Right lobe of liver (tissue), 6 donors: ENCODE data around the gene PPP1R8. TPM values are rescaled to one million over a fixed set of nuclear protein-coding genes. Genes with fewer than 3 reads are reported as not detected.
"Not testable (repeated sequence)": the region's sequence is repeated elsewhere in the genome, so short reads cannot be mapped to it uniquely, and the experiment has no call there.

Experiments
- ATAC-seq, 4 donors: fragments of 200-7000 bp; cut with Tn5 transposase; one replicate each; pipeline ENCODE4 v1.9.1; 2020; ENCODE audit warnings: mild to moderate bottlenecking in 4 of 4, moderate library complexity in 4 of 4
- DNase-seq, 3 donors: peaks; one replicate each; pipeline ENCODE4 v3.0.0-alpha.2; 2020
- H3K27ac ChIP-seq, 3 donors: fragments of 200-600 bp; one replicate each; pipeline ENCODE4 v1.8.0; 2022
- H3K27me3 ChIP-seq, 2 donors: fragments of 200-600 bp; one replicate each; pipeline ENCODE4 v1.8.0; 2022
- H3K36me3 ChIP-seq, 4 donors: fragments of 200-600 bp; sonication (generic) in 1 of 4; one replicate each; pipeline versions ENCODE4 v1.5.1 to v1.8.0; 2017 to 2022; ENCODE audit warnings: control low read depth in 1 of 4
- H3K4me1 ChIP-seq, 4 donors: fragments of 200-600 bp; sonication (generic) in 1 of 4; one replicate each; pipeline versions ENCODE4 v1.5.1 to v1.8.0; 2017 to 2022; ENCODE audit warnings: control low read depth in 1 of 4
- H3K4me3 ChIP-seq, 3 donors: fragments of 200-600 bp; one replicate each; pipeline ENCODE4 v1.8.0; 2022
- H3K9me3 ChIP-seq, 4 donors: fragments of 200-600 bp; sonication (generic) in 1 of 4; one replicate each; pipeline versions ENCODE4 v1.5.1 to v1.8.0; 2017 to 2022; ENCODE audit warnings: control low read depth in 1 of 4
- CTCF ChIP-seq, 4 donors: fragments of 200-600 bp in 3 of 4; fragments of 450-650 bp in 1 of 4; IDR thresholded peaks; one replicate each; pipeline versions ENCODE4 v1.5.1 to v1.8.0; 2016 to 2022; ENCODE audit warnings: antibody characterized with exemption in 4 of 4, mild to moderate bottlenecking in 2 of 4
- POLR2A ChIP-seq: fragments of 450-650 bp; IDR thresholded peaks from one replicate; pipeline ENCODE4 v1.6.1; 2017; ENCODE audit warnings: antibody characterized with exemption, mild to moderate bottlenecking
- WGBS: methylation state at CpG from one replicate; pipeline ENCODE4 v1.1.6; 2018; ENCODE audit warnings: low coverage, low lambda C conversion rate; ENCODE audit not compliant: insufficient coverage; ENCODE audit errors: missing lambda C conversion rate; 5-methylcytosine and 5-hydroxymethylcytosine counted together
- intact Hi-C, 2 donors: fragments of 100-400 bp; cut with DNase I; formaldehyde crosslinking; loops; one replicate each; pipeline versions ENCODE4 v1.11.2 to v1.14.1; 2022
- total RNA-seq, 6 experiments: library from RNA; depleted of rRNA in 2 of 6; stranded (reverse); fragments of >200 nt in 2 of 6; fragmentation: NEBNext Ultra II Directional in 3 of 6; extraction: Animal tissue kit (Norgen Biotek cat#: 25700) in 3 of 6; gene quantifications; one replicate each; pipeline versions ENCODE4 v1.1.0 to v1.2.4, GENCODE V29; 2016 to 2023
- donor health status: DM: no; HTN: yes; CAD: no.
- donor health status: DM: no; HTN: no; CAD: no.
- donor health status: DM: no; HTN: no; CAD: no.
- donor health status: DM: no; HTN: yes; CAD: no.
- donor health status: DM: no; HTN: yes; CAD: no.

PPP1R8 gene
- total RNA-seq, 6 experiments from 2014 or later: 12.4 to 18.6 (median 13.0) TPM

GRCh38 chr1:27787895-27788294 is 42.7 kb upstream of the PPP1R8 start:
- ATAC-seq (no peak), DNase-seq (no peak)
- no peaks in the 10 kb centered on the region for H3K27me3 ChIP-seq
- no peak overlapping the region for H3K27ac ChIP-seq
- intact Hi-C loops: no loop called here
- H3K36me3 ChIP-seq: peaks cover 0 to 15% (median 1%) of the 10 kb centered on the region in 4 donors
- peaks cover 0 to 5% (median 4%) of the 10 kb centered on the region in 4 donors for H3K4me1 ChIP-seq
- H3K9me3 ChIP-seq: no peaks in the 10 kb centered on the region
- no peak overlapping the region for H3K4me3 ChIP-seq
- no peak for TF ChIP-seq POLR2A
- no peak for TF ChIP-seq CTCF (IDR thresholded peaks at IDR 0.05)

- Histone ChIP-seq H3K4me1 (peaks cover 0 to 5% (median 2%) of the 10 kb centered on the region in 4 donors), H3K27me3 (no peaks in the 10 kb centered on the region), H3K4me3 (no peak overlapping the region), H3K36me3 (peaks cover 0 to 32% (median 5%) of the 10 kb centered on the region in 4 donors), H3K9me3 (no peaks in the 10 kb centered on the region), H3K27ac (peak overlapping the region in 1 of 3 donors; percentile 14)
- ATAC-seq: peak; percentile 73 to 93 (median 87)
- no peak for TF ChIP-seq POLR2A
- TF ChIP-seq CTCF (IDR thresholded peaks at IDR 0.05): no peak
- DNase-seq: no peak
- 49% methylated on average over 4 of the region's 4 CpGs for WGBS
- intact Hi-C loops: no loop called here
Measured at GRCh38 chr1:27789540-27790041, 41.0 kb upstream of the PPP1R8 start.

- 90% methylated on average over 3 of the region's 3 CpGs for WGBS
- Histone ChIP-seq H3K27ac (peak overlapping the region in 1 of 3 donors; percentile 14), H3K36me3 (peaks cover 0 to 38% (median 8%) of the 10 kb centered on the region in 4 donors)
- H3K4me1 ChIP-seq, ATAC-seq, H3K27me3 ChIP-seq, H3K9me3 ChIP-seq, intact Hi-C loops, DNase-seq, H3K4me3 ChIP-seq: not testable (repeated sequence)
Measured at GRCh38 chr1:27790270-27790669, 40.3 kb upstream of the PPP1R8 start.

- 75% methylated on average over 1 of the region's 1 CpG for WGBS
- DNase-seq: no peak
- H3K4me1 ChIP-seq: no peaks in the 10 kb centered on the region
- no peak for TF ChIP-seq POLR2A
- TF ChIP-seq CTCF (IDR thresholded peaks at IDR 0.05): no peak
- no peaks in the 10 kb centered on the region for H3K27me3 ChIP-seq
- no peak overlapping the region for H3K4me3 ChIP-seq
- no peaks in the 10 kb centered on the region for H3K9me3 ChIP-seq
- no peak overlapping the region for H3K27ac ChIP-seq
- intact Hi-C loops: no loop called here
- H3K36me3 ChIP-seq: peaks cover 0 to 35% (median 8%) of the 10 kb centered on the region in 4 donors
- no peak for ATAC-seq
Measured at GRCh38 chr1:27795601-27796000, 35.0 kb upstream of the PPP1R8 start.

GRCh38 chr1:27804791-27805190 is 25.8 kb upstream of the PPP1R8 start:
- Histone ChIP-seq H3K36me3 (peaks cover 0 to 42% (median 15%) of the 10 kb centered on the region in 4 donors), H3K4me1 (no peaks in the 10 kb centered on the region), H3K4me3 (no peak overlapping the region), H3K27ac (no peak overlapping the region), H3K27me3 (no peaks in the 10 kb centered on the region), H3K9me3 (no peaks in the 10 kb centered on the region)
- TF ChIP-seq CTCF (IDR thresholded peaks at IDR 0.05) (no peak), POLR2A (no peak)
- WGBS: 87% methylated on average over 4 of the region's 5 CpGs
- intact Hi-C loops: no loop called here
- DNase-seq (no peak), ATAC-seq (no peak)
